Activated CD8-positive, alpha-beta T cell treated with anti-CD3 and anti-CD28 coated beads for 36 hours (primary cell): Measurements from ENCODE around the gene ADGRG7. TPM values are rescaled to one million over a fixed set of nuclear protein-coding genes. Genes with fewer than 3 reads are reported as not detected.
A peak's percentile ranks its signal among the peaks of the same experiment; 100 is the strongest.

Experiments
- ATAC-seq: fragments of 200-7000 bp; cut with Tn5 transposase; one replicate; pipeline ENCODE4 v1.10.0; 2021; ENCODE audit warnings: mild to moderate bottlenecking, moderate library complexity
- CTCF ChIA-PET: fragments of 350-600 bp; sonication (Branson Sonifier 250); formaldehyde crosslinking; loops from one replicate; lab custom pipeline; 2021; ENCODE audit warnings: antibody characterized with exemption; lab: Charles Lee
- POLR2A ChIA-PET: fragments of 350-600 bp; sonication (Branson Sonifier 250); formaldehyde crosslinking; loops from one replicate; lab custom pipeline; 2021; ENCODE audit warnings: antibody characterized with exemption; lab: Charles Lee
- DNase-seq: peaks from one replicate; pipeline ENCODE4 v3.0.0-alpha.2; 2020
- H3K27ac Mint-ChIP-seq: one replicate; pipeline ENCODE4 v1.8.0; 2021; ENCODE audit warnings: mild to moderate bottlenecking, mixed read lengths
- H3K27me3 Mint-ChIP-seq: one replicate; pipeline ENCODE4 v1.8.0; 2021; ENCODE audit warnings: mixed read lengths
- H3K36me3 Mint-ChIP-seq: one replicate; pipeline ENCODE4 v1.8.0; 2021; ENCODE audit warnings: low read depth, mixed read lengths
- H3K4me1 Mint-ChIP-seq: one replicate; pipeline ENCODE4 v1.8.0; 2021; ENCODE audit warnings: low read depth, mixed read lengths
- H3K4me3 Mint-ChIP-seq: one replicate; pipeline ENCODE4 v1.8.0; 2021; ENCODE audit warnings: mild to moderate bottlenecking, moderate library complexity, mixed read lengths
- H3K9me3 Mint-ChIP-seq: one replicate; pipeline ENCODE4 v1.8.0; 2021; ENCODE audit warnings: mixed read lengths
- CTCF ChIP-seq: fragments of 200-600 bp; IDR thresholded peaks from one replicate; pipeline ENCODE4 v1.8.0; 2022; ENCODE audit warnings: antibody characterized with exemption, mild to moderate bottlenecking
- intact Hi-C: fragments of 100-400 bp; cut with micrococcal nuclease; formaldehyde crosslinking; loops from one replicate; pipeline ENCODE4 v1.10.0; 2022
- total RNA-seq, 2 experiments: library from RNA; stranded (reverse); gene quantifications; one replicate each; pipeline ENCODE4 v1.2.3, GENCODE V29; 2021

The ADGRG7 gene
- total RNA-seq, 2 experiments from 2014 or later, result 21.2 to 24.7 TPM

DNA sequence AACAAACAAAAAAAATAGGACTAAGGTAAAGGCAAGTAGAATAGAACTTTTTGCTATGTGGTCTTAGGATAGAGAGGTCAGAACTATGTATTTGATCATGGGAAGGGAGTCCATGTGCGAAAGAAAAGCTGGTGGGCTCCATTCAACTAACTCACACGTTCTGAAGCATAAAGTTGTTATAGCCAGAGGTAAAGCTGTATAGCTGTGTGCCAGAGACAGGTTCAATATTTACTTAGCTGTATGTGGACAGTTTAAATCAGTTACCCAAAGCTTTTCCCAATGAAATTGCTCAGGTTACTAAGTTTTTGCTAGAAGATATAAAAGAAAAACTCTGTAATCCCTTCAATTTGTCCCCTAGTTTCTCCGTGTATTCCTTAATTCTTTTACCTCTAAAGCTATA is 37.8 kb downstream of the ADGRG7 start:
- intact Hi-C loops, result no loop called here
- Mint-ChIP-seq H3K27me3 (no peaks in the 10 kb centered on the region), H3K36me3 (peaks cover 19% of the 10 kb centered on the region), H3K4me3 (no peak overlapping the region), H3K4me1 (peaks cover 20% of the 10 kb centered on the region), H3K9me3 (no peaks in the 10 kb centered on the region), H3K27ac (no peak overlapping the region)
- DNase-seq, result no peak
- TF ChIP-seq CTCF, result no peak
- no peak for ATAC-seq
- POLR2A ChIA-PET, result interaction anchor here (0.6 to 1.0 kb wide), 2 partner anchors 10 to 458 kb away, joined by 3 to 4 read pairs; no protein-coding TSS in a partner anchor
- CTCF ChIA-PET, result interaction anchor here (0.8 to 2.2 kb wide), 6 partner anchors 12 to 80 kb away, joined by 3 to 11 read pairs (median 3); no protein-coding TSS in a partner anchor

- POLR2A ChIA-PET, result interaction anchor here (1.0 to 1.7 kb wide), 2 partner anchors 10 to 68 kb away, joined by 3 to 4 read pairs; no protein-coding TSS in a partner anchor
- Mint-ChIP-seq H3K4me3 (no peak overlapping the region), H3K9me3 (no peaks in the 10 kb centered on the region), H3K27me3 (no peaks in the 10 kb centered on the region), H3K27ac (no peak overlapping the region), H3K4me1 (peaks cover 20% of the 10 kb centered on the region), H3K36me3 (peaks cover 20% of the 10 kb centered on the region)
- ATAC-seq, result no peak
- intact Hi-C loops, result no loop called here
- CTCF ChIA-PET, result interaction anchor here (0.8 to 2.2 kb wide), 7 partner anchors 13 to 80 kb away, joined by 3 to 11 read pairs (median 3); no protein-coding TSS in a partner anchor
- DNase-seq, result no peak
- TF ChIP-seq CTCF, result no peak
Measured at GRCh38 chr3:100647657-100648056, 38.3 kb downstream of the ADGRG7 start.

DNA sequence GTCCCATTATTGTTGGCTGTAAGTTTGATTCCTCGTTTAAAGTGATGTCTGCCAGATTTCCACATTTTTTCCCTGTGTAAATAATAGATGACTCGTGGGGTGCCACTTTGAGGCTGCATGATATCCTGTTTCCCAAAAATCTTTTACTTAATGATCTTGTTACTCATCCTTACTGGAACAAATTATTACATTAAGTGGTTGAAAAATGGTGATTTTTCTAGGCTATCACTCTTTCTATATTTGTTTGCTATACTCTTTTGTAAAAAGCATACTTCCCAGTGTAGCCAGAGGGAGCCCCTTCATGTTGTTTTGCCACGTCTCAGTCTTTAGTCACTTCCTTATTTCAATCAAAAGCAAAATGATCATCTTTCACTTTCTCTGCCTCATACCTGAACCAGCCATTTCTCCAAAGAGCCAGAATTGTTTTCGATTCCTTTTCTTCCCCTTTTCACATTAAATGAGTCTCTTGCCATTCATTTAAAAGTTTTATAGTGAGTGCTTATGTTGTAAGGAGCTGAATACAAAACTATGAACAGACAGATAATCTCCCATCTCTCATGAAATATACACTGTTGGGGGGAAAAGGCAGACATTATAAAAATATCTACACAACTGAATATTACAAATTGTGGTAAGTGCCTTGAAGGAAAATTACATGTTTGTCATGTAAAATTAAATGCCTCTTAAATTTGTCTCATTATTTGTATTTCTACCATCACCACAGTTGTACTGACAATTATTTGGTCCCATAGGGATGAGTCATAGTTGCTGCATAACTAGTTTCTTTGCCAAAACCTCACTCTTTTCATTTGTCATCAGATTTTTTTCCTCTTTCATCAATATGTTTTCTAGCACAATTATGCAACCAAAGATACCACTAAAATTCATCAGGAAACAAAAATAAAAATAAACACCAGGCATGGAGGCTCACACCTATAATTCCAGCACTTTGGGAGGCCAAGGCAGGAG is 41.5 kb downstream of the ADGRG7 start:
- intact Hi-C loops, result loop anchor here (5.0 kb wide), 1 partner anchor 66 kb away; no protein-coding TSS in a partner anchor
- H3K27ac Mint-ChIP-seq, result peak overlapping the region; percentile 89

DNA sequence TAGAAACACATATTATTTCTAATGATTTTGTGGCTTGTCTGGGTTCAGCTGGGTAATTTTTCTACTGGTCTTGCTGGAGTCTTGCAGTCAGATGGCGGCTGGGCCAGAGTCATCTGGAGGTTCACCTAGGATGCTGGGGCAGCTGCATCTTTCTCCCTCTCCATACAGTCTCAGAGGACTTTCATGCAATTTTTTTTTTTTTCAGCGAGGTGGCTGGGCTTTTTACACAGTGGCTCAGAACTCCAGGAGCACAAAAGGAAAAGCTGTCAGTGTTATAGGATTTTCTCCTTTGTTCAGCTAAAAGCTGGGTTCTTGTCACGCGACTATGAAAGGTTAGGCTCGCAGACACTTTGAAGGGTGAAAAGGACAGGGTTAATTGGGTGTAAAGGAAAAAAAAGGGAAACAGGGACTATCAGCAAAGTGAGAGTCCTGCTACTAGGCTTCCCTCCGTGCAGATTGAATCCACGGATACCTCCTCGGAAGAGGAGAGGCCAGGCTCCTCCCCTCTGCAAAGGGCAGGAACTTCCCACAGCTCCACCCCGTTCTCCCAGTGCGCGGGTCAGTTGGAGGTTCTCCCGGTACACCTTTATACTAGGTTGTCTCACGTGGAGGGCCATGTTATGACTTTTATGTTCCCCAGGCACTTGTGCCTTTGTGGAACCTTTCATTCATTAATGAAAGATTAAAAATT is 44.3 kb downstream of the ADGRG7 start:
- POLR2A ChIA-PET, result interaction anchor here (0.9 to 1.3 kb wide), 3 partner anchors 40 to 60 kb away, joined by 3 to 4 read pairs (median 3); no protein-coding TSS in a partner anchor
- Mint-ChIP-seq H3K4me1 (peaks cover 20% of the 10 kb centered on the region), H3K27me3 (no peaks in the 10 kb centered on the region), H3K9me3 (no peaks in the 10 kb centered on the region), H3K4me3 (no peak overlapping the region), H3K36me3 (peaks cover 30% of the 10 kb centered on the region), H3K27ac (no peak overlapping the region)
- CTCF ChIA-PET, result interaction anchor here (1.0 to 3.5 kb wide), 12 partner anchors 11 to 728 kb away, joined by 3 to 10 read pairs (median 3); no protein-coding TSS in a partner anchor
- DNase-seq, result no peak
- ATAC-seq, result no peak
- intact Hi-C loops, result loop anchor here (5.0 kb wide), 1 partner anchor 64 kb away; no protein-coding TSS in a partner anchor
- no peak for TF ChIP-seq CTCF

More for the DNA sequence above, 41.5 kb downstream of the ADGRG7 start:
- peaks cover 17% of the 10 kb centered on the region for H3K36me3 Mint-ChIP-seq
- no peaks in the 10 kb centered on the region for H3K27me3 Mint-ChIP-seq
- ChIA-PET POLR2A (interaction anchor here (0.8 kb wide), 1 partner anchor 60 kb away, joined by 3 read pairs; no protein-coding TSS in a partner anchor), CTCF (interaction anchor here (0.7 to 2.8 kb wide), 6 partner anchors 10 to 65 kb away, joined by 5 to 19 read pairs (median 6); no protein-coding TSS in a partner anchor)
- peak overlapping the region; percentile 39 for H3K4me3 Mint-ChIP-seq
- peak; percentile 99 for ATAC-seq
- no peaks in the 10 kb centered on the region for H3K9me3 Mint-ChIP-seq
- peak; percentile 60 for DNase-seq
- peak; percentile 69 for TF ChIP-seq CTCF
- H3K4me1 Mint-ChIP-seq, result peaks cover 20% of the 10 kb centered on the region
